ENCODE data around the gene SLC38A9.
A peak's percentile ranks its signal among the peaks of the same experiment; 100 is the strongest.
"Not testable (repeated sequence)": the region's sequence is repeated elsewhere in the genome, so short reads cannot be mapped to it uniquely, and the experiment has no call there.

The SLC38A9 gene

GRCh38 chr5:55731848-55732247 lies 19.7 kb upstream of the SLC38A9 start:
- H3K9me3 ChIP-seq (ENCODE audit: control insufficient read depth, insufficient read depth, low read length) = no peaks in the 10 kb centered on the region
- H3K27me3 ChIP-seq (ENCODE audit: control insufficient read depth, insufficient read depth, low read length) = no peaks in the 10 kb centered on the region
- H3K4me3 ChIP-seq (ENCODE audit: low read depth, low read length) = no peak overlapping the region
- H3K36me3 ChIP-seq (ENCODE audit: control insufficient read depth, insufficient read depth, low read length) = no peaks in the 10 kb centered on the region
- H3K4me1 ChIP-seq (ENCODE audit: control insufficient read depth, insufficient read depth, low read length) = no peaks in the 10 kb centered on the region
- H3K9ac ChIP-seq (ENCODE audit: low read depth, low read length) = no peak overlapping the region

GRCh38 chr5:55724281-55724680 lies 12.2 kb upstream of the SLC38A9 start:
- H3K4me3 ChIP-seq (ENCODE audit: low read depth, low read length) = no peak overlapping the region
- no peaks in the 10 kb centered on the region for H3K9me3 ChIP-seq (ENCODE audit: control insufficient read depth, insufficient read depth, low read length)
- no peaks in the 10 kb centered on the region for H3K27me3 ChIP-seq (ENCODE audit: control insufficient read depth, insufficient read depth, low read length)
- H3K4me1 ChIP-seq (ENCODE audit: control insufficient read depth, insufficient read depth, low read length) = no peaks in the 10 kb centered on the region
- H3K9ac ChIP-seq (ENCODE audit: low read depth, low read length) = no peak overlapping the region
- H3K36me3 ChIP-seq (ENCODE audit: control insufficient read depth, insufficient read depth, low read length) = no peaks in the 10 kb centered on the region

- H3K9me3 ChIP-seq (ENCODE audit: control insufficient read depth, insufficient read depth, low read length) = no peaks in the 10 kb centered on the region
- no peaks in the 10 kb centered on the region for H3K27me3 ChIP-seq (ENCODE audit: control insufficient read depth, insufficient read depth, low read length)
- no peaks in the 10 kb centered on the region for H3K4me1 ChIP-seq (ENCODE audit: control insufficient read depth, insufficient read depth, low read length)
- no peak overlapping the region for H3K4me3 ChIP-seq (ENCODE audit: low read depth, low read length)
- no peak overlapping the region for H3K9ac ChIP-seq (ENCODE audit: low read depth, low read length)
- H3K36me3 ChIP-seq (ENCODE audit: control insufficient read depth, insufficient read depth, low read length) = no peaks in the 10 kb centered on the region
Measured at GRCh38 chr5:55720188-55720703, 8.1 kb upstream of the SLC38A9 start.

GRCh38 chr5:55719026-55719425 lies 6.9 kb upstream of the SLC38A9 start:
- not testable (repeated sequence) for H3K4me3 ChIP-seq (ENCODE audit: low read depth, low read length); H3K9ac ChIP-seq (ENCODE audit: low read depth, low read length); H3K27me3 ChIP-seq (ENCODE audit: control insufficient read depth, insufficient read depth, low read length); H3K9me3 ChIP-seq (ENCODE audit: control insufficient read depth, insufficient read depth, low read length); H3K36me3 ChIP-seq (ENCODE audit: control insufficient read depth, insufficient read depth, low read length); H3K4me1 ChIP-seq (ENCODE audit: control insufficient read depth, insufficient read depth, low read length)

GRCh38 chr5:55715519-55716078 lies 3.5 kb upstream of the SLC38A9 start:
- H3K4me3 ChIP-seq (ENCODE audit: low read depth, low read length) = no peak overlapping the region
- H3K4me1 ChIP-seq (ENCODE audit: control insufficient read depth, insufficient read depth, low read length) = no peaks in the 10 kb centered on the region
- H3K9ac ChIP-seq (ENCODE audit: low read depth, low read length) = no peak overlapping the region
- no peaks in the 10 kb centered on the region for H3K9me3 ChIP-seq (ENCODE audit: control insufficient read depth, insufficient read depth, low read length)
- H3K36me3 ChIP-seq (ENCODE audit: control insufficient read depth, insufficient read depth, low read length) = no peaks in the 10 kb centered on the region
- H3K27me3 ChIP-seq (ENCODE audit: control insufficient read depth, insufficient read depth, low read length) = no peaks in the 10 kb centered on the region

- no peaks in the 10 kb centered on the region for H3K9me3 ChIP-seq (ENCODE audit: control insufficient read depth, insufficient read depth, low read length)
Measured at GRCh38 chr5:55714749-55715148, 2.6 kb upstream of the SLC38A9 start.

GRCh38 chr5:55714339-55714738 lies 2.2 kb upstream of the SLC38A9 start:
- Histone ChIP-seq H3K27me3 (ENCODE audit: control insufficient read depth, insufficient read depth, low read length) (no peaks in the 10 kb centered on the region), H3K36me3 (ENCODE audit: control insufficient read depth, insufficient read depth, low read length) (no peaks in the 10 kb centered on the region), H3K9me3 (ENCODE audit: control insufficient read depth, insufficient read depth, low read length) (no peaks in the 10 kb centered on the region), H3K4me1 (ENCODE audit: control insufficient read depth, insufficient read depth, low read length) (no peaks in the 10 kb centered on the region), H3K4me3 (ENCODE audit: low read depth, low read length) (no peak overlapping the region), H3K9ac (ENCODE audit: low read depth, low read length) (no peak overlapping the region)

More at GRCh38 chr5:55714749-55715148, 2.6 kb upstream of the SLC38A9 start:
- Histone ChIP-seq H3K4me1 (ENCODE audit: control insufficient read depth, insufficient read depth, low read length) (no peaks in the 10 kb centered on the region), H3K27me3 (ENCODE audit: control insufficient read depth, insufficient read depth, low read length) (no peaks in the 10 kb centered on the region), H3K36me3 (ENCODE audit: control insufficient read depth, insufficient read depth, low read length) (no peaks in the 10 kb centered on the region), H3K9ac (ENCODE audit: low read depth, low read length) (no peak overlapping the region), H3K4me3 (ENCODE audit: low read depth, low read length) (no peak overlapping the region)

- H3K36me3 ChIP-seq (ENCODE audit: control insufficient read depth, insufficient read depth, low read length) = no peaks in the 10 kb centered on the region
- H3K9ac ChIP-seq (ENCODE audit: low read depth, low read length) = no peak overlapping the region
- no peak overlapping the region for H3K4me3 ChIP-seq (ENCODE audit: low read depth, low read length)
- no peaks in the 10 kb centered on the region for H3K27me3 ChIP-seq (ENCODE audit: control insufficient read depth, insufficient read depth, low read length)
- H3K9me3 ChIP-seq (ENCODE audit: control insufficient read depth, insufficient read depth, low read length) = no peaks in the 10 kb centered on the region
- no peaks in the 10 kb centered on the region for H3K4me1 ChIP-seq (ENCODE audit: control insufficient read depth, insufficient read depth, low read length)
Measured at GRCh38 chr5:55713871-55714270, 1.7 kb upstream of the SLC38A9 start.

- Histone ChIP-seq H3K4me1 (ENCODE audit: control insufficient read depth, insufficient read depth, low read length) (no peaks in the 10 kb centered on the region), H3K9ac (ENCODE audit: low read depth, low read length) (peak overlapping the region; percentile 83), H3K36me3 (ENCODE audit: control insufficient read depth, insufficient read depth, low read length) (no peaks in the 10 kb centered on the region), H3K4me3 (ENCODE audit: low read depth, low read length) (peak overlapping the region; percentile 99), H3K27me3 (ENCODE audit: control insufficient read depth, insufficient read depth, low read length) (no peaks in the 10 kb centered on the region), H3K9me3 (ENCODE audit: control insufficient read depth, insufficient read depth, low read length) (no peaks in the 10 kb centered on the region)
Measured at GRCh38 chr5:55711507-55712022, 559 bp downstream of the SLC38A9 start.

- H3K9ac ChIP-seq (ENCODE audit: low read depth, low read length) = no peak overlapping the region
- no peaks in the 10 kb centered on the region for H3K9me3 ChIP-seq (ENCODE audit: control insufficient read depth, insufficient read depth, low read length)
- no peaks in the 10 kb centered on the region for H3K36me3 ChIP-seq (ENCODE audit: control insufficient read depth, insufficient read depth, low read length)
- no peaks in the 10 kb centered on the region for H3K27me3 ChIP-seq (ENCODE audit: control insufficient read depth, insufficient read depth, low read length)
- no peaks in the 10 kb centered on the region for H3K4me1 ChIP-seq (ENCODE audit: control insufficient read depth, insufficient read depth, low read length)
- H3K4me3 ChIP-seq (ENCODE audit: low read depth, low read length) = no peak overlapping the region
Measured at GRCh38 chr5:55708732-55709131, 3.4 kb downstream of the SLC38A9 start.

GRCh38 chr5:55706230-55706629 lies 5.9 kb downstream of the SLC38A9 start:
- Histone ChIP-seq H3K9ac (ENCODE audit: low read depth, low read length) (no peak overlapping the region), H3K27me3 (ENCODE audit: control insufficient read depth, insufficient read depth, low read length) (no peaks in the 10 kb centered on the region), H3K4me3 (ENCODE audit: low read depth, low read length) (no peak overlapping the region), H3K36me3 (ENCODE audit: control insufficient read depth, insufficient read depth, low read length) (no peaks in the 10 kb centered on the region), H3K4me1 (ENCODE audit: control insufficient read depth, insufficient read depth, low read length) (no peaks in the 10 kb centered on the region), H3K9me3 (ENCODE audit: control insufficient read depth, insufficient read depth, low read length) (no peaks in the 10 kb centered on the region)

GRCh38 chr5:55702598-55703345 lies 9.4 kb downstream of the SLC38A9 start:
- Histone ChIP-seq H3K4me1 (ENCODE audit: control insufficient read depth, insufficient read depth, low read length) (no peaks in the 10 kb centered on the region), H3K27me3 (ENCODE audit: control insufficient read depth, insufficient read depth, low read length) (no peaks in the 10 kb centered on the region), H3K36me3 (ENCODE audit: control insufficient read depth, insufficient read depth, low read length) (no peaks in the 10 kb centered on the region), H3K9me3 (ENCODE audit: control insufficient read depth, insufficient read depth, low read length) (no peaks in the 10 kb centered on the region), H3K4me3 (ENCODE audit: low read depth, low read length) (no peak overlapping the region), H3K9ac (ENCODE audit: low read depth, low read length) (no peak overlapping the region)

Data from iPS-15b (cell line).